ENCODE results near the gene FBXO48.
A peak's percentile ranks its signal among the peaks of the same experiment; 100 is the strongest.
"Not testable (repeated sequence)": the region's sequence is repeated elsewhere in the genome, so short reads cannot be mapped to it uniquely, and the experiment has no call there.

Gene FBXO48

GRCh38 chr2:68469935-68470334 lies 2.8 kb upstream of the FBXO48 start:
- DNase-seq: no peak

GRCh38 chr2:68468801-68469200 lies 1.7 kb upstream of the FBXO48 start:
- DNase-seq: no peak

GRCh38 chr2:68466778-68467076 lies 367 bp downstream of the FBXO48 start:
- no peak for DNase-seq

- peak; percentile 62 for DNase-seq
These were observed 725 bp downstream of the FBXO48 start for GRCh38 chr2:68466361-68466777.

- no peak for DNase-seq
These were observed 1.8 kb downstream of the FBXO48 start for GRCh38 chr2:68465081-68465916.

- DNase-seq: no peak
These were observed 2.4 kb downstream of the FBXO48 start for GRCh38 chr2:68464651-68465050.

- no peak for DNase-seq
These were observed 3.7 kb downstream of the FBXO48 start for GRCh38 chr2:68463287-68463877.

- peak; percentile 61 for DNase-seq
These were observed 8.1 kb downstream of the FBXO48 start for GRCh38 chr2:68458981-68459380.

DNA sequence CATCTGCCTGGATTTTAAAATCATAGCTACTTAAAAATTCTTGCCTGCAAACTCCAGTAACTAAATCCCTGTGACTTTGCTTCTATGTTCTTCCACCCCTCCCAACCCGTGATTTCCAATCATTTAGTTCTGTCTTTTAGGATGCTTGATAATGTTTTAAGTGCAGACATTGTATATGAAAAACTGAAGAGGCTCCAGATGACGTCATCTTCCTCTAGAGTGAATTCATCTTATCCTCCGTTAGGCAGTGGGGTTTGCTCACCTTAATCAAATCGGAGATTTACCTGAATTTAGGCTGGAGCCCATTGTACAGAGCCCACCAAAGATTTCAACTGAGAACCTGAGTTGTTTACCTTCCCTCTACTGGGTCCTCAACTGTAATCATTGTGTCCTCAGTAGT lies 10.9 kb downstream of the FBXO48 start:
- no peak for DNase-seq

DNA sequence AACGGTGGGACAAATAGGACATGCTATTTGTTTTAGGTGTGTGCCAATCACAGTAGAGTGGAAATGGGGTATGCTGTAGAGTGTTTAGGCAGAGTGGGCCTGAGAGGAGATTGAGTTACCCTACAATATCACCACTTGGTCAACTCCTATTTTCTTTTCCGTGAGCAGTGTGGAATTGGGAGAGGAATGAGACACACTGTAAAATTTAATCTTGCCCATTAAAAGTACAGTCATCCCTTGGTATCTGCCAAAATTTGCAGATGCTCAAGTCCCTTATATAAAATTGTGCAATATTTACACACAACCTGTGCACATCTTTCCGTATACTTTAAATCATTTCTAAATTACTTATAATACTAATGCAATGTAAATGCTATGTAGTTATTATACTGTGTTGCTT lies 12.4 kb downstream of the FBXO48 start:
- no peak for DNase-seq

- DNase-seq: no peak
These were observed 13.2 kb downstream of the FBXO48 start for GRCh38 chr2:68453761-68454360.

DNA sequence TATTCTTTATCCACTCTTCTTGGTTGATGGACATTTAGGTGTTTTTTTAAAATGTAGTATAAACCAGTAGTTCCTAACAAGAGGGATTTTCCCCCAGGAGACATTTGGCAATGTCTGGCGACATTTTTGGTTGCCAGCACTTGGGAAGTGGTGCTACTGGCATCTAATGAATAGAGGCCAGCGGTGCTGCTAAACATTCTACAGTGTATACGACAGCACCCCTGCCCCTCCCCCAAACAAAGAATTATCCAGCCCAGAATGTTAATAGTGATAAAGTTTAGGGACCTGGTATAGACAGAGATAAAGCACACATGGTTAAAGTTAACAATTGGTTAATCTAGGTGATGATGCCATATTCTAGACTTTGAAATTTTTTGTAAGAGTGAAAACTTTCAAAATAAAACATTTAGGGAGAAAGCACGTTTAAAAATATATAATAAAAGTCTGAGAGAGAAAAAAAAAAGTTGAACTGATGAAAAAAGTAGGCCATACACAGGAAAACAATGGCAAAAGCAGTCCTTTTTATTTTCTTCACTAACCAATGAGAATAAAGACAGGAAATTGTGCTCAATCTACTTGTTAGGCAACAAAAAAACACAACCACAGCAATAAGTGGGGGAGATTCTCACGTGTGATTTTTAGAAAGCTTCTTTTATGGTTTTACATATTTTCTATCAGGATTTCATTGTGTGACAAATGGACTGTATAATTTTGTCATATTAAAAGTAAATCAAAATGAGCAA lies 14.8 kb downstream of the FBXO48 start:
- DNase-seq: no peak

- DNase-seq: no peak
These were observed 18.1 kb downstream of the FBXO48 start for GRCh38 chr2:68448671-68449653.

DNA sequence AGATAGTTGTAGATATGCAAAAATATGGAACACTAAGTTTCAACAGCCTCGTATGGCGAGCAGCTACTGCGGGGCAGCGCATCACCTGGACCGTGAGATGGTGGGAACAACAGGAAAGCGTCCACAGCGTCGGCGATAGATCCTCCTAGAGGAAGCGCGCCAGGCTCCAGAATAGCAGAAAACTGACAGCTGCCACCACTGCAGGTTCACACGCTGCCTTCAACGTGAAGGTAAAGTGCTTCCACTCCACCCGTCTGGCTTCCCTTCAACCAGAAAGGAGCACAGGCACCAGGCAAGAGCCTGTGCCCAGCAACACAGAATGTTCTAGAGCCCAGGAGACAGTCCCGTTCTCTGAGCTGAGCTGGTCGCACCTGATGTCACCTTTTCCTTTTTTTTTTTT lies 20.0 kb downstream of the FBXO48 start:
- DNase-seq: no peak

GRCh38 chr2:68446425-68446824 lies 20.7 kb downstream of the FBXO48 start:
- not testable (repeated sequence) for DNase-seq

- no peak for DNase-seq
These were observed 25.1 kb downstream of the FBXO48 start for GRCh38 chr2:68441994-68442322.

DNA sequence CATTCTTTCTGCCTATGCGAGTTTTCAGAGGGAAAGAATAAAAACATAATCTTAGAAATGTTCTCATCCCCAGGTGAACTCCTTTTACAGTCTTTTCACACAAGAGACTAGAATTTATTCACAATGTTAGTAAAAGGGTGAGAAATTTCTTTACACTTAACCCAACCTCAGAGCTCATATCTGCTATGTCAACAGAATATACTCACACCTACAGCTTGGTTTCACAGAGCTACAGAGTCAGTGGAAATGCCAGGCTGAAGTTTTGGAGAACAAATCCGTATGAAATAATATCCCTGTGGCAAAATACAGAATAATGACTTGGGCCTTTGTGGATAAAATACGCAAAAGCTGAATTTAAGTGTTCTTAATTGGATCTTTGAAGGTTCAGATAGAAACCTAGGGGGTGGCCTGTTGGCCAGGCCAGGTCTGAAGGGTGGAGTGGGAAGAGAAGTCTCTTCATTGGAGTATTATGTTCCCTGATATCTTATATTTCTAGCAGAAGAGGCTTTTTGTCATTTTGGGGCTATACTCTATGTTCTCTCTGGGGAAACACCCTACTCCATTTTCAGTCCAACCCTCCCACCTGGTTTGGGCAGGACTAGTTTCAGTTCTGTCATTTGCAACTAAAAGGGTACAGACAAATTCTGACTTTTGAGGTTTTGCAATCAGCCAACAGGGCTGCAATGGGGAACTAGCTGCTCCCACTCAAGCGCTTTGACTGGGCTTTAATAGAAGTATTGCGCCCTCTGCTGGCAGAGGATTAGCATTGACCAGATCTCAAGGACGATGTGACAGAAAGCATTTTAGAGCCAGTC lies 25.7 kb downstream of the FBXO48 start:
- peak; percentile 68 for DNase-seq

- DNase-seq: no peak
These were observed 28.4 kb downstream of the FBXO48 start for GRCh38 chr2:68438455-68439303.

DNA sequence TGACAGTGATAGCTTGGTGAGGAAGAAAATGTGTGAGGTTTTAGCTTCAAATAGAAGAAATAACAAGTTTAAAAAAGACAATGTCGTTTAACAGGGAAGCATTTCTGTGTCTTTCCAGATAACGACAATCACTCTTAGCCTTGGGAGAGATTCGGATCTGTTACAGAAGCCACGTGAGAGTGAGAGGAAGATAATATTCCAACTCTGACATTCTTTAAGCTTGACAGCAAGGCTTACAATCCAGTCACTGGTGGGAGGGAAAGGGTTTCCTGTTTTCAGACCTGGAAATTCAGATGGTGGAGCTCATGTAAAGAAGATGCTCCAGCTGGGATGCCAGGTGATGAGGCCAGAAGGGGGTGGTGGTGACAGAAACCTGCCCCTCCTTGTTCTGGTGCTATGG lies 30.8 kb downstream of the FBXO48 start:
- DNase-seq: peak; percentile 58

DNA sequence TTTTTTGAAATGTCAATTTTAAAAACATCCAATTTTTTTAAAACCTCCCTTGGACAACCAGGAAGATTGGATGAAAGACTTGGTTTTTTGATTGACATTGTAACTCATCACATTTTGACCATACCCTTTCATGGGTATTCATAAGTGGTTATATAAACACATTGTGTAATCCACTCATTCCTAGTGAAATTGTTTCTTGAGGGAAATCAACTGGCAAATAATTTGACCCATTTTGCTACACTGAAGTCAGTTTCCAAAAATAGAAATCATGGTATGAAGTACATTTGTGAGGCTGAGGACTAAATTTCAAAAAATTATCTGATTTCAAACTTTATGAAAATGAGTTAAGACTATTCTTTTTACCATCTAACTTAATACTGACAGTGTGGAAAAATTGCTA lies 31.5 kb downstream of the FBXO48 start:
- peak; percentile 26 for DNase-seq

- no peak for DNase-seq
These were observed 32.1 kb downstream of the FBXO48 start for GRCh38 chr2:68434981-68435380.
